GM12875 (cell line): Measurements from ENCODE around the gene NDUFA11.
"Not testable (repeated sequence)": the region's sequence is repeated elsewhere in the genome, so short reads cannot be mapped to it uniquely, and the experiment has no call there.

ENCODE experiments used
- H3K4me3 ChIP-seq: one replicate; pipeline ENCODE4 v1.5.1; 2011; ENCODE audit warnings: low read depth, low read length, control low read depth
- CTCF ChIP-seq: IDR thresholded peaks from 2 replicates; pipeline ENCODE4 v1.5.1; 2011; ENCODE audit warnings: low read depth, mild to moderate bottlenecking, control low read depth, inconsistent platforms, low read length, moderate library complexity, borderline replicate concordance; ENCODE audit not compliant: insufficient read depth

NDUFA11 gene

DNA sequence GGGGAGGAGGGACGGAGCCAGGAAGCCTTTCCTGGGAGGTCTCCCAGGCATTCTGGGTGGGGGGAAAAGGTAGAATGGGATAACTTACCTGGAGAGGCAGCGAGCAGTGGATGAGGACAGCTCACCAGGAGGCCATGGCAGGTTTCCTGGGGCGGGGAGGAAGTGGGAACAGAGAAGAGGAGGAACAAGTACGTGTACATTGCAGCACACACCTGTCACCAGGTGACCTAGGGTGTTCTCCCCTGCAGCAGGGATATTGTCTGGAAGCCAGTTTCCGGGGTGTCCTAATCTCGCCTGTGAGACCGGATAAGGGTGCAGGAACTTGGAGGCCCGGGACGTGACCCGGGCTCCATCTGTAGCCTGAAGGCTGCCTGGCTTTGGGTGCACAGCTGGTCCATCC is 52.3 kb downstream of the NDUFA11 start, which contains the start of gene FUT3:
TSS of gene FUT3 (minus strand) at position 148 of the 400 bp plus-strand sequence.
- no peak within 1 kb of the TSS for H3K4me3 ChIP-seq
- no peak for TF ChIP-seq CTCF

GRCh38 chr19:5850743-5851293 is 52.8 kb downstream of the NDUFA11 start:
- no peak overlapping the region for H3K4me3 ChIP-seq
- TF ChIP-seq CTCF: no peak

DNA sequence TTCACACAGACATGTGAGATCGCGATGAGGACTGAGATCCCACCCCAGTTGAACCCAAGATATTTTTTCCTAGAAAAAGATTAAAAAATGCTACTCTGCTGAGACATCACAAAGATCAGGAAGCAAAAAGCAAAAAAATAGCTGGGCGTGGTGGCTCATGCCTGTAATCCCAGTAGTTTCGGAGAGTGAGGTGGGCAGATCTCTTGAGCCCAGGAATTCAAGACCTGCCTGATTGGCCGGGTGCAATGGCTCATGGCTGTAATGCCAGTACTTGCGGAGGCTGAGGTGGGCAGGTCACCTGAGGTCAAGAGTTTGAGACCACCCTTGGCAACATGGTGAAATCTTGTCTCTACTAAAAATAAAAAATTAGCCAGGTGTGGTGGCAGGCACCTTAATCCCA is 53.4 kb downstream of the NDUFA11 start:
- no peak for TF ChIP-seq CTCF
- H3K4me3 ChIP-seq: no peak overlapping the region

GRCh38 chr19:5848621-5849020 is 55.0 kb downstream of the NDUFA11 start:
- H3K4me3 ChIP-seq: not testable (repeated sequence)

DNA sequence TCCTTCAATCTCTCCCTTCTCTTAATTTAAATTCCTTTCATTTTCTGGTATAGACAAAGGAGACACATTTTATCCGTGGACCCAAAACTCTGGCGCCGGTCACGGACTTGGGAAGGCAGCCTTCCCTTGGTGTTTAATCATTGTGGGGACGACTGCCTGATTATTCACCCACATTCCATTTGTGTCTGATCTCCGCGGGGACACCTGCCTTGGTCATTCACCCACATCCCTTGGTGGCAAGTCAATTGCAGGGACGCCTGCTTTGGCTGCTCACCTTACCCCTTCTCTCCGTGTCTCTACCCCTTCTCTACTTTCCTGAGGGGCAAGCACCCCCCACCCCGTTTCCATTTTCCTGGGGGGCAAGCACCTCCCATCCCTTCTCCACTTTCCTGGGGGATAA is 55.7 kb downstream of the NDUFA11 start:
- H3K4me3 ChIP-seq: not testable (repeated sequence)
